HepG2 (cell line): ENCODE measurements around the gene PEBP1. TPM values are rescaled to one million over a fixed set of nuclear protein-coding genes. Genes with fewer than 3 reads are reported as not detected.
A peak's percentile ranks its signal among the peaks of the same experiment; 100 is the strongest.
"Not testable (repeated sequence)": the region's sequence is repeated elsewhere in the genome, so short reads cannot be mapped to it uniquely, and the experiment has no call there.

Experiments used
- ATAC-seq: fragments of 200-7000 bp; cut with Tn5 transposase; 3 replicates; pipeline ENCODE4 v1.9.1; 2020; ENCODE audit warnings: mild to moderate bottlenecking, moderate library complexity
- BruUV-seq: library from RNA; stranded (reverse); fragments of 400-500 nt; replicated peaks from 2 replicates; lab custom pipeline; 2021; lab: Mats Ljungman, UMichigan
- CTCF ChIA-PET: fragments of 300-600 bp; formaldehyde crosslinking; extraction: SDS; loops from one replicate; lab custom pipeline; 2021; ENCODE audit warnings: low total read pairs, inconsistent platforms, low intra/inter-chr PET ratio; lab: Yijun Ruan, JAX
- POLR2A ChIA-PET: fragments of 350-600 bp; sonication (Branson Sonifier 250); formaldehyde crosslinking; loops from one replicate; lab custom pipeline; 2020; ENCODE audit warnings: antibody characterized with exemption, inconsistent platforms; lab: Yijun Ruan, JAX
- DNase-seq: peaks from one replicate; pipeline ENCODE4 v3.0.0-alpha.2; 2015; ENCODE audit warnings: low spot score
- FAIRE-seq: peaks from 3 replicates; lab custom pipeline; 2011; peaks lifted over from hg19 to GRCh38; lab: Jason Lieb, UNC
- H2AFZ ChIP-seq: one replicate; pipeline ENCODE4 v1.6.1; 2011; ENCODE audit warnings: low read length, inconsistent platforms
- H3K27ac ChIP-seq: fragments of 300-600 bp; 3 replicates; pipeline ENCODE4 v1.8.0; 2011; ENCODE audit warnings: mixed run types, mild to moderate bottlenecking, mixed read lengths, low read length, inconsistent platforms; ENCODE audit not compliant: insufficient read depth; ENCODE audit errors: extremely low read length
- H3K27me3 ChIP-seq, 2 experiments: fragments of 200-600 bp in 1 of 2; 2 replicates in 1 of 2; 3 replicates in 1 of 2; pipeline versions ENCODE4 v1.6.0 to v1.8.0; 2011; ENCODE audit warnings: low read length in 2 of 2, mild to moderate bottlenecking in 2 of 2, moderate library complexity in 2 of 2, inconsistent platforms in 1 of 2; ENCODE audit not compliant: insufficient read depth in 2 of 2, control insufficient read depth in 1 of 2
- H3K36me3 ChIP-seq, 2 experiments: fragments of 200-600 bp in 1 of 2; replicated peaks in 1 of 2; 2 replicates in 1 of 2; 3 replicates in 1 of 2; pipeline versions ENCODE4 v1.5.1 to v1.8.0; 2011; ENCODE audit warnings: low read length in 2 of 2, inconsistent platforms in 1 of 2; ENCODE audit not compliant: insufficient read depth in 2 of 2, control insufficient read depth in 1 of 2
- H3K4me1 ChIP-seq: 2 replicates; pipeline ENCODE4 v1.5.1; 2012; ENCODE audit warnings: low read length, inconsistent platforms; ENCODE audit not compliant: insufficient read depth
- H3K4me2 ChIP-seq: 2 replicates; pipeline ENCODE4 v1.6.0; 2011; ENCODE audit warnings: low read depth, low read length, inconsistent platforms
- H3K4me3 ChIP-seq, 3 experiments: fragments of 200-600 bp in 1 of 3; sonication (generic), shearing (Covaris generic) in 1 of 3; replicated peaks in 1 of 3; 2 replicates each; pipeline ENCODE4 v1.5.1; 2011 to 2016; ENCODE audit warnings: low read length in 3 of 3, inconsistent platforms in 2 of 3, low read depth in 2 of 3, mild to moderate bottlenecking in 2 of 3, control low read depth in 1 of 3, mixed read lengths in 1 of 3; ENCODE audit not compliant: insufficient read depth in 1 of 3
- H3K79me2 ChIP-seq: one replicate; pipeline ENCODE4 v1.6.1; 2011; ENCODE audit warnings: low read length, inconsistent platforms; ENCODE audit not compliant: insufficient read depth
- H3K9ac ChIP-seq: 2 replicates; pipeline ENCODE4 v1.6.0; 2011; ENCODE audit warnings: mild to moderate bottlenecking, low read depth, low read length, inconsistent platforms; ENCODE audit not compliant: insufficient read depth
- H3K9me3 ChIP-seq: 2 replicates; pipeline ENCODE4 v1.5.1; 2012; ENCODE audit warnings: mild to moderate bottlenecking, low read length
- H4K20me1 ChIP-seq: 2 replicates; pipeline ENCODE4 v1.6.0; 2011; ENCODE audit warnings: inconsistent platforms, mild to moderate bottlenecking, low read length, moderate library complexity; ENCODE audit not compliant: insufficient read depth
- ESRRA ChIP-seq: sonication (generic); formaldehyde crosslinking; IDR thresholded peaks from 2 replicates; pipeline ENCODE4 v1.5.1; 2020; ENCODE audit warnings: mild to moderate bottlenecking, low read depth, missing genetic modification reagents
- HNRNPLL ChIP-seq: fragments of 200-400 bp; formaldehyde crosslinking; IDR thresholded peaks from 2 replicates; pipeline ENCODE4 v1.6.1; 2017; ENCODE audit warnings: mild to moderate bottlenecking, low read depth, low read length; ENCODE audit not compliant: poor library complexity, severe bottlenecking
- KDM1A ChIP-seq: IDR thresholded peaks from 2 replicates; pipeline ENCODE4 v1.6.1; 2016; ENCODE audit warnings: missing compliant biosample characterization
- MLXIP ChIP-seq: sonication (generic); formaldehyde crosslinking; IDR thresholded peaks from 2 replicates; pipeline ENCODE4 v1.9.0; 2021; ENCODE audit warnings: missing genetic modification reagents, borderline replicate concordance
- NR2F6 ChIP-seq, 2 experiments: IDR thresholded peaks; 2 replicates each; pipeline ENCODE4 v1.6.1; 2016; ENCODE audit warnings: antibody characterized with exemption in 1 of 2, mild to moderate bottlenecking in 1 of 2
- SAFB2 ChIP-seq: sonication (generic); formaldehyde crosslinking; IDR thresholded peaks from 2 replicates; pipeline ENCODE4 v1.5.1; 2020; ENCODE audit warnings: missing genetic modification reagents, low read depth, mild to moderate bottlenecking, borderline replicate concordance
- ZMAT3 ChIP-seq: sonication (generic); formaldehyde crosslinking; conservative IDR thresholded peaks from 2 replicates; pipeline ENCODE4 v1.7.0; 2021; ENCODE audit warnings: missing genetic modification reagents
- ZMYM3 ChIP-seq: sonication (generic); formaldehyde crosslinking; IDR thresholded peaks from 2 replicates; pipeline ENCODE4 v1.5.1; 2020; ENCODE audit warnings: mild to moderate bottlenecking, missing genetic modification reagents
- ZNF18 ChIP-seq: sonication (generic); formaldehyde crosslinking; IDR thresholded peaks from 2 replicates; pipeline ENCODE4 v1.8.0; 2022; ENCODE audit warnings: mild to moderate bottlenecking, missing genetic modification reagents; ENCODE audit not compliant: insufficient replicate concordance
- ZNF850 ChIP-seq: sonication (generic); formaldehyde crosslinking; conservative IDR thresholded peaks from 2 replicates; pipeline ENCODE4 v1.9.0; 2021; ENCODE audit warnings: mild to moderate bottlenecking, missing genetic modification reagents
- WGBS: methylation state at CpG from one replicate; pipeline ENCODE4 v1.1.6; 2017; ENCODE audit warnings: low lambda C conversion rate; 5-methylcytosine and 5-hydroxymethylcytosine counted together
- in situ Hi-C: cut with HindIII; loops from 2 replicates; pipeline ENCODE4 v1.10.0; 2017; ENCODE audit warnings: low pct_unique_long_range_greater_than_20kb; ENCODE audit not compliant: extremely low pct_ligation_motif_present
- intact Hi-C: fragments of 100-400 bp; cut with micrococcal nuclease; formaldehyde crosslinking; loops from one replicate; pipeline ENCODE4 v1.10.0; 2022; ENCODE audit not compliant: unreplicated experiment
- polyA plus RNA-seq, 8 experiments: library from polyadenylated mRNA; depleted of rRNA in 3 of 8; stranded (reverse) in 7 of 8; unstranded in 1 of 8; fragments of >200 nt; fragmentation: Illumina TruSeq in 4 of 8; extraction: Trizol in 4 of 8; gene quantifications; 2 replicates each; pipeline versions ENCODE4 v1.2.1 to v1.2.3, GENCODE V29; 2011 to 2016; ENCODE audit warnings: low read depth in 4 of 8, missing spikeins in 1 of 8, mixed read lengths in 1 of 8; ENCODE audit not compliant: insufficient read depth in 1 of 8
- total RNA-seq, 5 experiments: library from RNA; depleted of rRNA; stranded (reverse); fragments of >200 nt; fragmentation: Illumina TruSeq; extraction: Trizol; gene quantifications; 2 replicates each; pipeline ENCODE4 v1.2.3, GENCODE V29; 2016; ENCODE audit warnings: low read depth in 1 of 5
- TF ChIP-seq, protein P1 (sequence below): sonication (generic); formaldehyde crosslinking; IDR thresholded peaks from 2 replicates; pipeline ENCODE4 v1.8.0; 2022; ENCODE audit warnings: missing genetic modification reagents, mild to moderate bottlenecking, inconsistent platforms, borderline replicate concordance

Gene PEBP1
- total and polyA plus RNA-seq, 2 of the 13 experiments (the other 11 are each of a cell fraction or from before 2014, with no cell fraction given), result 538 to 1,505 TPM

DNA sequence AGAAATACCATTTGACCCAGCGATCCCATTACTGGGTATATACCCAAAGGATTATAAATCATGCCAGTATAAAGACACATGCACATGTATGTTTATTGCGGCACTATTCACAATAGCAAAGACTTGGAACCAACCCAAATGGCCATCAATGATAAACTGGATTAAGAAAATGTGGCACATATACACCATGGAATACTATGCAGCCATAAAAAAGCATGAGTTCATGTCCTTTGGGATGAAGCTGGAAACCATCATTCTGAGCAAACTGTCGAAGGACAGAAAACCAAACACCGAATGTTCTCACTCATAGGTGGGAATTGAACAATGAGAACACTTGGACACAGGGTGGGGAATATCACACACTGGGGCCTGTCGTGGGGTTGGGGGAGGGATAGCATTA, 6.5 kb upstream of the PEBP1 start:
- H2AFZ ChIP-seq, BruUV-seq, H3K27ac ChIP-seq, FAIRE-seq, in situ Hi-C loops, H3K4me3 ChIP-seq, CTCF ChIA-PET, DNase-seq, H3K27me3 ChIP-seq, H3K36me3 ChIP-seq, H4K20me1 ChIP-seq, H3K9ac ChIP-seq, H3K9me3 ChIP-seq, H3K4me2 ChIP-seq, intact Hi-C loops, ATAC-seq: not testable (repeated sequence)
- peaks cover 82% of the 10 kb centered on the region for H3K4me1 ChIP-seq
- TF ChIP-seq KDM1A (CRISPR knock-in tag) (0 out of 2 replicates have a peak, but pooled peaks have one; percentile 39), ZMYM3 (CRISPR knock-in tag) (peak; percentile 61)
- POLR2A ChIA-PET, result interaction anchor here (1.0 kb wide), 1 partner anchor 9 kb away, joined by 3 read pairs; no protein-coding TSS in a partner anchor
- H3K79me2 ChIP-seq, result peaks cover 10% of the 10 kb centered on the region
- 98% methylated on average over 5 of the region's 5 CpGs for WGBS

DNA sequence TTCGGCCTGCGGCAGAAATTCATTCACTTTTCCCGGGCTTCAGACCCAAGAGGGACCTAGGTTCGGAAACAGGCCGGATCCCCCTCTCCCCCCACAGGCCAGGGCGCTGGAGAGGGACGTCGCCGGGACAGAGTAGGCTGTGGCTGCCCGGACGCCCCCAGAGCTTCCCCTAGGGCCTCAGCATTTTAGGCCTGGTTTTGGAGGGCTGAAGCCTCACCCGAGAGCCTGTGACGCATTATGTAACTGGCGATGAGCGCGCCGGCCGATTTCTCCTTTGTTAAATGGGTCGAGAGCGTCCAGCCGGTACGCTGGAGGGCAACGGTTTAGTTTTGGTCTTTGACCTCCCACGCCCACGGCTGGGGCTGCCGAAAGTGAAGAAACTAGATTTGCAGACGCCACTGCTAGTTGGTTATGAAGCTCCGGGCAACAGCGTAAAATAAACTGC, 657 bp downstream of the PEBP1 start:
- Histone ChIP-seq H3K27ac (peak overlapping the region; percentile 96), H3K4me3 (peak overlapping the region; percentile 91 to 97 (median 92)), H3K27me3 (no peaks in the 10 kb centered on the region), H3K4me1 (peaks cover 78% of the 10 kb centered on the region), H4K20me1 (peaks cover 24% of the 10 kb centered on the region), H3K9me3 (no peaks in the 10 kb centered on the region), H3K79me2 (peaks cover 61% of the 10 kb centered on the region), H3K36me3 (peaks cover 12 to 28% of the 10 kb centered on the region in 2 experiments), H3K9ac (peak overlapping the region; percentile 90), H3K4me2 (peak overlapping the region; percentile 90), H2AFZ (no peak overlapping the region)
- ChIA-PET POLR2A (interaction anchor here (1.1 to 9.3 kb wide), 11 partner anchors 11 to 239 kb away, joined by 3 to 126 read pairs (median 8); partner anchors contain the start of genes SUDS3 and TAOK3), CTCF (no interaction called here)
- in situ Hi-C loops (no loop called here), intact Hi-C loops (loop anchor here (5.0 kb wide), 1 partner anchor 236 kb away; the partner anchor contains the start of gene TAOK3)
- WGBS, result 0% methylated on average over 9 of the region's 29 CpGs
- DNase-seq, result peak; percentile 52
- BruUV-seq, result no TSS peak
- peak; percentile 28 for FAIRE-seq
- peak; percentile 10 for ATAC-seq
- peak; percentile 31; the same call in 1 of the 2 replicates for TF ChIP-seq ESRRA
- no peak for TF ChIP-seq ZNF18 (CRISPR knock-in tag)
- TF ChIP-seq MLXIP (CRISPR knock-in tag), result no peak
- TF ChIP-seq, protein P1, sequence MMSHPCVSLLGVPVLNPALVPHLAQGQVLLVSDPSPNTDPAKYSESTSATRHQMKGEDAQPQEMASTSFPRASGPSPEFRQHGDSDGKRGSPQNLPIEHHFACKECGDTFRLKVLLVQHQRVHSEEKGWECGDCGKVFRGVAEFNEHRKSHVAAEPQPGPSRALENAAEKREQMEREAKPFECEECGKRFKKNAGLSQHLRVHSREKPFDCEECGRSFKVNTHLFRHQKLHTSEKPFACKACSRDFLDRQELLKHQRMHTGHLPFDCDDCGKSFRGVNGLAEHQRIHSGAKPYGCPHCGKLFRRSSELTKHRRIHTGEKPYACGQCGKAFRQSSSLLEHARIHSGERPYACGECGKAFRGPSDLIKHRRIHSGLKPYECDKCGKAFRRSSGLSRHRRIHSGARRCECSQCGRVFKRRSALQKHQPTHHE (CRISPR knock-in tag), result no peak
- no peak for TF ChIP-seq ZNF850 (CRISPR knock-in tag)
- no peak for TF ChIP-seq HNRNPLL
- no peak for TF ChIP-seq ZMAT3
- TF ChIP-seq SAFB2 (CRISPR knock-in tag), result no peak
- peak; percentile 45; the same call in 1 of the 2 replicates for TF ChIP-seq NR2F6 (IDR thresholded peaks at IDR 0.05)
- peak; percentile 49; the same call in 1 of the 2 replicates for TF ChIP-seq NR2F6 (CRISPR knock-in tag; IDR thresholded peaks at IDR 0.05)
